HFF-Myc (cell line): ENCODE data around the gene SMAGP.
"Not testable (repeated sequence)": the region's sequence is repeated elsewhere in the genome, so short reads cannot be mapped to it uniquely, and the experiment has no call there.

Source experiments
- DNase-seq: peaks from one replicate; pipeline ENCODE4 v3.0.0-alpha.2; 2011; ENCODE audit warnings: low read depth; ENCODE audit errors: extremely low read depth
- H3K4me3 ChIP-seq: replicated peaks from 2 replicates; pipeline ENCODE4 v1.5.1; 2011; ENCODE audit warnings: low read depth, mild to moderate bottlenecking, control low read depth, low read length
- TF ChIP-seq, protein P1 (sequence below): IDR thresholded peaks from 2 replicates; pipeline ENCODE4 v1.5.1; 2012; ENCODE audit warnings: mild to moderate bottlenecking, low read depth, low read length, control low read depth; ENCODE audit errors: missing control alignments

Gene SMAGP

GRCh38 chr12:51270067-51270950, at the start of gene SMAGP:
Gene SMAGP (minus strand): TSS chr12:51270415. CDS start chr12:51269278, 1,137 bp downstream.
- peak within 1 kb of the TSS; percentile 72 for H3K4me3 ChIP-seq
- DNase-seq, result no peak
- TF ChIP-seq, protein P1, sequence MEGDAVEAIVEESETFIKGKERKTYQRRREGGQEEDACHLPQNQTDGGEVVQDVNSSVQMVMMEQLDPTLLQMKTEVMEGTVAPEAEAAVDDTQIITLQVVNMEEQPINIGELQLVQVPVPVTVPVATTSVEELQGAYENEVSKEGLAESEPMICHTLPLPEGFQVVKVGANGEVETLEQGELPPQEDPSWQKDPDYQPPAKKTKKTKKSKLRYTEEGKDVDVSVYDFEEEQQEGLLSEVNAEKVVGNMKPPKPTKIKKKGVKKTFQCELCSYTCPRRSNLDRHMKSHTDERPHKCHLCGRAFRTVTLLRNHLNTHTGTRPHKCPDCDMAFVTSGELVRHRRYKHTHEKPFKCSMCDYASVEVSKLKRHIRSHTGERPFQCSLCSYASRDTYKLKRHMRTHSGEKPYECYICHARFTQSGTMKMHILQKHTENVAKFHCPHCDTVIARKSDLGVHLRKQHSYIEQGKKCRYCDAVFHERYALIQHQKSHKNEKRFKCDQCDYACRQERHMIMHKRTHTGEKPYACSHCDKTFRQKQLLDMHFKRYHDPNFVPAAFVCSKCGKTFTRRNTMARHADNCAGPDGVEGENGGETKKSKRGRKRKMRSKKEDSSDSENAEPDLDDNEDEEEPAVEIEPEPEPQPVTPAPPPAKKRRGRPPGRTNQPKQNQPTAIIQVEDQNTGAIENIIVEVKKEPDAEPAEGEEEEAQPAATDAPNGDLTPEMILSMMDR, result no peak

- no peak overlapping the region for H3K4me3 ChIP-seq
- TF ChIP-seq, protein P1, result no peak
- DNase-seq, result no peak
Observed at GRCh38 chr12:51318846-51319599, 48.8 kb upstream of the SMAGP start.

GRCh38 chr12:51318057-51318806, 48.0 kb upstream of the SMAGP start:
- not testable (repeated sequence) for DNase-seq, H3K4me3 ChIP-seq

- no peak for DNase-seq
- no peak overlapping the region for H3K4me3 ChIP-seq
- TF ChIP-seq, protein P1, result no peak
Observed at GRCh38 chr12:51311389-51311788, 41.2 kb upstream of the SMAGP start.

DNA sequence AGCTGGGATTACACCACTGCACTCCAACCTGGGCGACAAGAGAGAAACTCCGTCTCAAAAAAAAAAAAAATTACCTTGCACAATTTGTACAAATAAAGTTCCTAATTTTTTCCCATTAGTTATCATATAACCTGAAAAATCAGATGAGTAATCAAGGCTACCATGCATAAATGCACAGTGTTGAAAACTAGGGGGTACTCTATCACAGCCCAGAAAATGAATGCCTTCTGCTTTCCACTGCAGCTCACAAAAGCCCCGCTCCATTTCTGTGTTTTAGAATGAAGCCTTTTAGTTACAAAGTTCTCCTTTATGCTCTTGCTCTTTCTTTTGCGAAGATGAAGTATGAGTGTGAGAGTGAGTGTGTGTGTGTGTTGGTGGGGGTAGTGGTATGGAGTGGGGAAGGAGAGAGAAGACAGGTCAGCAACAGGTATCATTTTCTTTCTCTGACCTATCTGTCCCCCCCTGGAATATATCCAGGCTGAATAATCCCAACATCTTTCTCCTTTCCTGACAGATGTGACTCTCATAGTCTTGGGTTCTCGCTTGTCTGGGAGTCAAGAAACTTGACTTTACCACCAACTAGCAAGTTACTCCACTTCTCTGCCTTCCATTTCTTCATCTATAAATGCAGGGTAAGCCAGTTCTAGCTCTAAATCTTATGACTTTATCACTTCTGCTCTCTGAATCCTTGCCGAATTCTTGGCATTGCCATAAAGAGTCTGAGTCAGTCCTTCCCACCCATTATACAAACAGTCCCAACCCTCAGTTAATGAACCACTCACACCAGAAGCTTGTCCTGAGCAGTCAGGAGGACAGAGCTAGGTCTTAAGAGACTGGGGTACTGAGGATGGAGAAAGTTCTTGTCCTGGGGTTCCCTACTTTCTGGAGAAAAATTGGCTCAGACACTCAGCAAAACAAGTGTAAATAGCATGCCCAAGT, 37.7 kb upstream of the SMAGP start:
- TF ChIP-seq, protein P1, result no peak
- no peak for DNase-seq
- H3K4me3 ChIP-seq, result no peak overlapping the region

DNA sequence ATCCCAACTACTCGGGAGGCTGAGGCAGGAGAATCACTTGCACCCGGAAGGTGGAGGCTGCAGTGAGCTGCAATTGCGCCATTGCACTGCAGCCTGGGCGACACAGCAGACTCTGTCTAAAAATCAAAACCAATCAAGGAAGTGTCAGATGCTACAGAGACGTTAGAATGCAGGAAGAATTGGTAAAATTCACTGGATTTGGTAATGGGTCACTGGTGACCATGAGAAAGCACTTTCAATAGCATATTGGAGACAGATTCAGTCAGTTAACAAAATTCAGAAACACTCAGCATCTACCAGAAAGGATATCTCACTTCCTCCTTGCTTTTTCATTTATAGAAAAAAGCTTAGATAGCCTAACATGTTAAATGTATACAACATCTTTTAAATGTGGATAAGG, 36.3 kb upstream of the SMAGP start:
- TF ChIP-seq, protein P1, result no peak
- DNase-seq, result no peak
- H3K4me3 ChIP-seq, result no peak overlapping the region

DNA sequence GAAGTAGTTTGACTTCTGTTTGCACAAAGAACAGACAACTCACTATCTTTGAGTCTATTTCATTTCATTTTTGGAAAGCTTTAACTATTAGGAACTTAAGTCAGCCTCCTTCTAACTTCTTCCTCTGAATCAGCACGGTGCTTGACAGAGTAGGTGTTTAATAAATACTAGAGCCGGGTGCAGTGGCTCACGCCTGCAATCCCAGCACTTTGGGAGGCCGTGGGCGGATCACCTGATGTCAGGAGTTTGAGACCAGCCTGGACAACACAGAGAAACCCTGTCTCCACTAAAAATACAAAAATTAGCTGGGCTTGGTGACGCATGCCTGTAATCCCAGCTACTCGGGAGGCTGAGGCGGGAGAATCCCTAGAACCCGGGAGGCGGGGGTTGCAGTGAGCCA, 30.6 kb upstream of the SMAGP start:
- not testable (repeated sequence) for H3K4me3 ChIP-seq

More for the DNA sequence above, 30.6 kb upstream of the SMAGP start:
- DNase-seq, result not testable (repeated sequence)
